HEK293 (cell line): Measurements from ENCODE around the gene THAP7.

Source experiments
- KLF10 ChIP-seq: fragments of 450-650 bp; IDR thresholded peaks from 2 replicates; pipeline ENCODE4 v1.5.1; 2018; ENCODE audit warnings: missing biosample characterization, mild to moderate bottlenecking, missing genetic modification characterization
- SP7 ChIP-seq: fragments of 450-650 bp; formaldehyde crosslinking; IDR thresholded peaks from 2 replicates; pipeline ENCODE4 v1.5.1; 2016; ENCODE audit warnings: missing biosample characterization, missing genetic modification characterization
- ZBTB48 ChIP-seq: fragments of 450-650 bp; formaldehyde crosslinking; IDR thresholded peaks from 2 replicates; pipeline ENCODE4 v1.5.1; 2016; ENCODE audit warnings: missing biosample characterization, missing genetic modification characterization
- ZFP3 ChIP-seq: fragments of 450-650 bp; formaldehyde crosslinking; IDR thresholded peaks from 2 replicates; pipeline ENCODE4 v1.5.1; 2016; ENCODE audit warnings: low read depth, missing biosample characterization, missing genetic modification characterization
- ZNF138 ChIP-seq: fragments of 450-650 bp; formaldehyde crosslinking; IDR thresholded peaks from 2 replicates; pipeline ENCODE4 v1.5.1; 2016; ENCODE audit warnings: missing biosample characterization, missing genetic modification characterization, borderline replicate concordance
- ZNF146 ChIP-seq: fragments of 450-650 bp; formaldehyde crosslinking; IDR thresholded peaks from 2 replicates; pipeline ENCODE4 v1.5.1; 2016; ENCODE audit warnings: missing biosample characterization, missing genetic modification characterization
- ZNF155 ChIP-seq: fragments of 450-650 bp; formaldehyde crosslinking; IDR thresholded peaks from 2 replicates; pipeline ENCODE4 v1.5.1; 2016; ENCODE audit warnings: missing biosample characterization, missing genetic modification characterization
- ZNF157 ChIP-seq: fragments of 450-650 bp; formaldehyde crosslinking; IDR thresholded peaks from 2 replicates; pipeline ENCODE4 v1.5.1; 2016; ENCODE audit warnings: missing biosample characterization, missing genetic modification characterization
- ZNF184 ChIP-seq: fragments of 450-650 bp; IDR thresholded peaks from 2 replicates; pipeline ENCODE4 v1.5.1; 2018; ENCODE audit warnings: missing biosample characterization, mild to moderate bottlenecking, missing genetic modification characterization
- ZNF2 ChIP-seq: fragments of 450-650 bp; formaldehyde crosslinking; IDR thresholded peaks from 2 replicates; pipeline ENCODE4 v1.5.1; 2016; ENCODE audit warnings: missing biosample characterization, missing genetic modification characterization
- ZNF311 ChIP-seq: fragments of 450-650 bp; formaldehyde crosslinking; IDR thresholded peaks from 2 replicates; pipeline ENCODE4 v1.5.1; 2017; ENCODE audit warnings: missing biosample characterization, missing genetic modification characterization, borderline replicate concordance
- ZNF354C ChIP-seq: fragments of 450-650 bp; formaldehyde crosslinking; IDR thresholded peaks from 2 replicates; pipeline ENCODE4 v1.5.1; 2016; ENCODE audit warnings: missing biosample characterization, missing genetic modification characterization, low read depth, borderline replicate concordance
- ZNF48 ChIP-seq: fragments of 450-650 bp; formaldehyde crosslinking; IDR thresholded peaks from 2 replicates; pipeline ENCODE4 v1.5.1; 2016; ENCODE audit warnings: missing biosample characterization, missing genetic modification characterization
- ZNF549 ChIP-seq: fragments of 450-650 bp; IDR thresholded peaks from 2 replicates; pipeline ENCODE4 v1.5.1; 2018; ENCODE audit warnings: missing biosample characterization, missing genetic modification characterization, mild to moderate bottlenecking, inconsistent platforms, moderate library complexity
- ZNF621 ChIP-seq: fragments of 450-650 bp; formaldehyde crosslinking; IDR thresholded peaks from 2 replicates; pipeline ENCODE4 v1.5.1; 2017; ENCODE audit warnings: missing biosample characterization, missing genetic modification characterization
- ZNF639 ChIP-seq: fragments of 450-650 bp; formaldehyde crosslinking; IDR thresholded peaks from 2 replicates; pipeline ENCODE4 v1.5.1; 2016; ENCODE audit warnings: missing biosample characterization, missing genetic modification characterization
- ZNF777 ChIP-seq: fragments of 450-650 bp; formaldehyde crosslinking; IDR thresholded peaks from 2 replicates; pipeline ENCODE4 v1.5.1; 2017; ENCODE audit warnings: missing biosample characterization, missing genetic modification characterization, borderline replicate concordance
- ZSCAN16 ChIP-seq: fragments of 450-650 bp; formaldehyde crosslinking; IDR thresholded peaks from 2 replicates; pipeline ENCODE4 v1.5.1; 2016; ENCODE audit warnings: missing biosample characterization, missing genetic modification characterization
- TF ChIP-seq, protein P1 (sequence below): fragments of 450-650 bp; formaldehyde crosslinking; IDR thresholded peaks from 2 replicates; pipeline ENCODE4 v1.5.1; 2016; ENCODE audit warnings: missing biosample characterization, missing genetic modification characterization
- TF ChIP-seq, protein P2 (sequence below): fragments of 450-650 bp; formaldehyde crosslinking; IDR thresholded peaks from 2 replicates; pipeline ENCODE4 v1.5.1; 2016; ENCODE audit warnings: missing biosample characterization, missing genetic modification characterization
- TF ChIP-seq, protein P3 (sequence below): fragments of 450-650 bp; formaldehyde crosslinking; IDR thresholded peaks from 2 replicates; pipeline ENCODE4 v1.5.1; 2016; ENCODE audit warnings: missing biosample characterization, missing genetic modification characterization
- TF ChIP-seq, protein P4 (sequence below): fragments of 450-650 bp; formaldehyde crosslinking; IDR thresholded peaks from 2 replicates; pipeline ENCODE4 v1.5.1; 2017; ENCODE audit warnings: missing biosample characterization, missing genetic modification characterization
- TF ChIP-seq, protein P5 (sequence below): fragments of 450-650 bp; formaldehyde crosslinking; IDR thresholded peaks from 2 replicates; pipeline ENCODE4 v1.5.1; 2016; ENCODE audit warnings: missing biosample characterization, missing genetic modification characterization
- TF ChIP-seq, protein P6 (sequence below): fragments of 450-650 bp; formaldehyde crosslinking; IDR thresholded peaks from 2 replicates; pipeline ENCODE4 v1.5.1; 2016; ENCODE audit warnings: missing biosample characterization, missing genetic modification characterization, low read depth
- TF ChIP-seq, protein P7 (sequence below): fragments of 450-650 bp; formaldehyde crosslinking; IDR thresholded peaks from 2 replicates; pipeline ENCODE4 v1.5.0; 2017; ENCODE audit warnings: missing biosample characterization, missing genetic modification characterization, borderline replicate concordance

Gene THAP7

GRCh38 chr22:21001601-21002325 is at the start of gene THAP7 (continued):
- TF ChIP-seq, protein P1, sequence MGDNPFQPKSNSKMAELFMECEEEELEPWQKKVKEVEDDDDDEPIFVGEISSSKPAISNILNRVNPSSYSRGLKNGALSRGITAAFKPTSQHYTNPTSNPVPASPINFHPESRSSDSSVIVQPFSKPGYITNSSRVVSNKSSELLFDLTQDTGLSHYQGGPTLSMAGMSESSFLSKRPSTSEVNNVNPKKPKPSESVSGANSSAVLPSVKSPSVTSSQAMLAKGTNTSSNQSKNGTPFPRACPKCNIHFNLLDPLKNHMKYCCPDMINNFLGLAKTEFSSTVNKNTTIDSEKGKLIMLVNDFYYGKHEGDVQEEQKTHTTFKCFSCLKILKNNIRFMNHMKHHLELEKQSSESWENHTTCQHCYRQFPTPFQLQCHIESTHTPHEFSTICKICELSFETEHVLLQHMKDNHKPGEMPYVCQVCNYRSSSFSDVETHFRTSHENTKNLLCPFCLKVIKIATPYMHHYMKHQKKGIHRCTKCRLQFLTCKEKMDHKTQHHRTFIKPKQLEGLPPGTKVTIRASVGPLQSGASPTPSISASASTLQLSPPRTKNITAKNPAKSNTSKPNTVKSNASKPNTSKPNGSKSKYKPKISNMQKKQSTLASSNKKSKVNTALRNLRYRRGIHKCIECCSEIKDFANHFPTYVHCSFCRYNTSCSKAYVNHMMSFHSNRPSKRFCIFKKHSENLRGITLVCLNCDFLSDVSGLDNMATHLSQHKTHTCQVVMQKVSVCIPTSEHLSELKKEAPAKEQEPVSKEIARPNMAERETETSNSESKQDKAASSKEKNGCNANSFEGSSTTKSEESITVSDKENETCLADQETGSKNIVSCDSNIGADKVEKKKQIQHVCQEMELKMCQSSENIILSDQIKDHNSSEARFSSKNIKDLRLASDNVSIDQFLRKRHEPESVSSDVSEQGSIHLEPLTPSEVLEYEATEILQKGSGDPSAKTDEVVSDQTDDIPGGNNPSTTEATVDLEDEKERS (tag by site-specific recombination), result no peak
- TF ChIP-seq ZNF354C, result no peak
- TF ChIP-seq ZNF146 (tag by site-specific recombination), result no peak
- TF ChIP-seq, protein P2, sequence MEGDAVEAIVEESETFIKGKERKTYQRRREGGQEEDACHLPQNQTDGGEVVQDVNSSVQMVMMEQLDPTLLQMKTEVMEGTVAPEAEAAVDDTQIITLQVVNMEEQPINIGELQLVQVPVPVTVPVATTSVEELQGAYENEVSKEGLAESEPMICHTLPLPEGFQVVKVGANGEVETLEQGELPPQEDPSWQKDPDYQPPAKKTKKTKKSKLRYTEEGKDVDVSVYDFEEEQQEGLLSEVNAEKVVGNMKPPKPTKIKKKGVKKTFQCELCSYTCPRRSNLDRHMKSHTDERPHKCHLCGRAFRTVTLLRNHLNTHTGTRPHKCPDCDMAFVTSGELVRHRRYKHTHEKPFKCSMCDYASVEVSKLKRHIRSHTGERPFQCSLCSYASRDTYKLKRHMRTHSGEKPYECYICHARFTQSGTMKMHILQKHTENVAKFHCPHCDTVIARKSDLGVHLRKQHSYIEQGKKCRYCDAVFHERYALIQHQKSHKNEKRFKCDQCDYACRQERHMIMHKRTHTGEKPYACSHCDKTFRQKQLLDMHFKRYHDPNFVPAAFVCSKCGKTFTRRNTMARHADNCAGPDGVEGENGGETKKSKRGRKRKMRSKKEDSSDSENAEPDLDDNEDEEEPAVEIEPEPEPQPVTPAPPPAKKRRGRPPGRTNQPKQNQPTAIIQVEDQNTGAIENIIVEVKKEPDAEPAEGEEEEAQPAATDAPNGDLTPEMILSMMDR (tag by site-specific recombination), result 0 out of 2 replicates have a peak, but pooled peaks have one; percentile 34
- TF ChIP-seq ZNF157 (tag by site-specific recombination), result no peak
- TF ChIP-seq, protein P3, sequence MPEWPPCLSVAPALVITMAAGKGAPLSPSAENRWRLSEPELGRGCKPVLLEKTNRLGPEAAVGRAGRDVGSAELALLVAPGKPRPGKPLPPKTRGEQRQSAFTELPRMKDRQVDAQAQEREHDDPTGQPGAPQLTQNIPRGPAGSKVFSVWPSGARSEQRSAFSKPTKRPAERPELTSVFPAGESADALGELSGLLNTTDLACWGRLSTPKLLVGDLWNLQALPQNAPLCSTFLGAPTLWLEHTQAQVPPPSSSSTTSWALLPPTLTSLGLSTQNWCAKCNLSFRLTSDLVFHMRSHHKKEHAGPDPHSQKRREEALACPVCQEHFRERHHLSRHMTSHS (tag by site-specific recombination), result no peak
- TF ChIP-seq, protein P4, sequence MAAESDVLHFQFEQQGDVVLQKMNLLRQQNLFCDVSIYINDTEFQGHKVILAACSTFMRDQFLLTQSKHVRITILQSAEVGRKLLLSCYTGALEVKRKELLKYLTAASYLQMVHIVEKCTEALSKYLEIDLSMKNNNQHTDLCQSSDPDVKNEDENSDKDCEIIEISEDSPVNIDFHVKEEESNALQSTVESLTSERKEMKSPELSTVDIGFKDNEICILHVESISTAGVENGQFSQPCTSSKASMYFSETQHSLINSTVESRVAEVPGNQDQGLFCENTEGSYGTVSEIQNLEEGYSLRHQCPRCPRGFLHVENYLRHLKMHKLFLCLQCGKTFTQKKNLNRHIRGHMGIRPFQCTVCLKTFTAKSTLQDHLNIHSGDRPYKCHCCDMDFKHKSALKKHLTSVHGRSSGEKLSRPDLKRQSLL (tag by site-specific recombination), result no peak; the same call in 1 of the 2 replicates
- TF ChIP-seq, protein P5, sequence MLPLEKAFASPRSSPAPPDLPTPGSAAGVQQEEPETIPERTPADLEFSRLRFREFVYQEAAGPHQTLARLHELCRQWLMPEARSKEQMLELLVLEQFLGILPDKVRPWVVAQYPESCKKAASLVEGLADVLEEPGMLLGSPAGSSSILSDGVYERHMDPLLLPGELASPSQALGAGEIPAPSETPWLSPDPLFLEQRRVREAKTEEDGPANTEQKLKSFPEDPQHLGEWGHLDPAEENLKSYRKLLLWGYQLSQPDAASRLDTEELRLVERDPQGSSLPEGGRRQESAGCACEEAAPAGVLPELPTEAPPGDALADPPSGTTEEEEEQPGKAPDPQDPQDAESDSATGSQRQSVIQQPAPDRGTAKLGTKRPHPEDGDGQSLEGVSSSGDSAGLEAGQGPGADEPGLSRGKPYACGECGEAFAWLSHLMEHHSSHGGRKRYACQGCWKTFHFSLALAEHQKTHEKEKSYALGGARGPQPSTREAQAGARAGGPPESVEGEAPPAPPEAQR (tag by site-specific recombination), result no peak
- no peak; the same call in none of the 2 replicates for TF ChIP-seq KLF10 (tag by site-specific recombination)
- TF ChIP-seq ZNF155 (tag by site-specific recombination), result no peak
- TF ChIP-seq ZNF777, result no peak
- TF ChIP-seq ZNF549 (tag by site-specific recombination), result no peak
- TF ChIP-seq ZNF621 (tag by site-specific recombination), result no peak
- no peak for TF ChIP-seq ZBTB48 (tag by site-specific recombination)
- no peak for TF ChIP-seq ZSCAN16
- no peak for TF ChIP-seq ZFP3 (tag by site-specific recombination)
- no peak for TF ChIP-seq ZNF48 (tag by site-specific recombination)
- TF ChIP-seq SP7 (tag by site-specific recombination), result peak; percentile 88
- TF ChIP-seq ZNF138 (tag by site-specific recombination), result no peak
- TF ChIP-seq, protein P6, sequence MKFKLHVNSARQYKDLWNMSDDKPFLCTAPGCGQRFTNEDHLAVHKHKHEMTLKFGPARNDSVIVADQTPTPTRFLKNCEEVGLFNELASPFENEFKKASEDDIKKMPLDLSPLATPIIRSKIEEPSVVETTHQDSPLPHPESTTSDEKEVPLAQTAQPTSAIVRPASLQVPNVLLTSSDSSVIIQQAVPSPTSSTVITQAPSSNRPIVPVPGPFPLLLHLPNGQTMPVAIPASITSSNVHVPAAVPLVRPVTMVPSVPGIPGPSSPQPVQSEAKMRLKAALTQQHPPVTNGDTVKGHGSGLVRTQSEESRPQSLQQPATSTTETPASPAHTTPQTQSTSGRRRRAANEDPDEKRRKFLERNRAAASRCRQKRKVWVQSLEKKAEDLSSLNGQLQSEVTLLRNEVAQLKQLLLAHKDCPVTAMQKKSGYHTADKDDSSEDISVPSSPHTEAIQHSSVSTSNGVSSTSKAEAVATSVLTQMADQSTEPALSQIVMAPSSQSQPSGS, result no peak
- no peak for TF ChIP-seq ZNF2 (tag by site-specific recombination)
- TF ChIP-seq, protein P7, sequence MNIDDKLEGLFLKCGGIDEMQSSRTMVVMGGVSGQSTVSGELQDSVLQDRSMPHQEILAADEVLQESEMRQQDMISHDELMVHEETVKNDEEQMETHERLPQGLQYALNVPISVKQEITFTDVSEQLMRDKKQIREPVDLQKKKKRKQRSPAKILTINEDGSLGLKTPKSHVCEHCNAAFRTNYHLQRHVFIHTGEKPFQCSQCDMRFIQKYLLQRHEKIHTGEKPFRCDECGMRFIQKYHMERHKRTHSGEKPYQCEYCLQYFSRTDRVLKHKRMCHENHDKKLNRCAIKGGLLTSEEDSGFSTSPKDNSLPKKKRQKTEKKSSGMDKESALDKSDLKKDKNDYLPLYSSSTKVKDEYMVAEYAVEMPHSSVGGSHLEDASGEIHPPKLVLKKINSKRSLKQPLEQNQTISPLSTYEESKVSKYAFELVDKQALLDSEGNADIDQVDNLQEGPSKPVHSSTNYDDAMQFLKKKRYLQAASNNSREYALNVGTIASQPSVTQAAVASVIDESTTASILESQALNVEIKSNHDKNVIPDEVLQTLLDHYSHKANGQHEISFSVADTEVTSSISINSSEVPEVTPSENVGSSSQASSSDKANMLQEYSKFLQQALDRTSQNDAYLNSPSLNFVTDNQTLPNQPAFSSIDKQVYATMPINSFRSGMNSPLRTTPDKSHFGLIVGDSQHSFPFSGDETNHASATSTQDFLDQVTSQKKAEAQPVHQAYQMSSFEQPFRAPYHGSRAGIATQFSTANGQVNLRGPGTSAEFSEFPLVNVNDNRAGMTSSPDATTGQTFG (tag by site-specific recombination), result no peak
- TF ChIP-seq ZNF311 (tag by site-specific recombination), result no peak
- TF ChIP-seq ZNF639 (tag by site-specific recombination), result 0 out of 2 replicates have a peak, but pooled peaks have one; percentile 21
- no peak for TF ChIP-seq ZNF184 (tag by site-specific recombination)
